ENCODE results near the gene NLGN4X. TPM values are rescaled to one million over a fixed set of nuclear protein-coding genes. Genes with fewer than 3 reads are reported as not detected.

NLGN4X gene
- total RNA-seq, 1 experiment from 2014 or later: 183 TPM

- no peak overlapping the region for H3K9ac ChIP-seq (ENCODE audit: low read length)
These were observed 330.2 kb downstream of the NLGN4X start for GRCh38 chrX:5898463-5898862.

GRCh38 chrX:5891378-5891777 is 337.3 kb downstream of the NLGN4X start:
- H3K4me1 ChIP-seq (ENCODE audit: low read length): peaks cover 14% of the 10 kb centered on the region
- H3K4me2 ChIP-seq (ENCODE audit: low read depth, low read length, poor library complexity, severe bottlenecking): no peak overlapping the region
- H3K36me3 ChIP-seq (ENCODE audit: insufficient read depth, low read length): peaks cover 67% of the 10 kb centered on the region
- H3K27ac ChIP-seq (ENCODE audit: low read length): no peak overlapping the region
- no peak overlapping the region for H2AFZ ChIP-seq (ENCODE audit: low read length)
- H3K79me2 ChIP-seq (ENCODE audit: low read length): peaks cover 8% of the 10 kb centered on the region
- no peaks in the 10 kb centered on the region for H3K9me2 ChIP-seq (replicated peaks; ENCODE audit: insufficient read depth, low read length)
- peaks cover 69% of the 10 kb centered on the region for H4K20me1 ChIP-seq (ENCODE audit: insufficient read depth, low read depth, low read length)
- no peaks in the 10 kb centered on the region for H3K27me3 ChIP-seq (ENCODE audit: low read length)
- DNase-seq: no peak
- H3K4me3 ChIP-seq (ENCODE audit: low read length): no peak overlapping the region
- H3K9ac ChIP-seq (ENCODE audit: low read length): no peak overlapping the region
- no peaks in the 10 kb centered on the region for H3K9me3 ChIP-seq (ENCODE audit: low read length)

More at GRCh38 chrX:5898463-5898862, 330.2 kb downstream of the NLGN4X start:
- Histone ChIP-seq H3K9me3 (ENCODE audit: low read length) (no peaks in the 10 kb centered on the region), H3K4me3 (ENCODE audit: low read length) (no peak overlapping the region), H3K27me3 (ENCODE audit: low read length) (no peaks in the 10 kb centered on the region), H3K79me2 (ENCODE audit: low read length) (peaks cover 13% of the 10 kb centered on the region), H4K20me1 (ENCODE audit: insufficient read depth, low read depth, low read length) (peaks cover 59% of the 10 kb centered on the region), H2AFZ (ENCODE audit: low read length) (no peak overlapping the region), H3K9me2 (replicated peaks; ENCODE audit: insufficient read depth, low read length) (no peaks in the 10 kb centered on the region), H3K27ac (ENCODE audit: low read length) (no peak overlapping the region), H3K4me2 (ENCODE audit: low read depth, low read length, poor library complexity, severe bottlenecking) (no peak overlapping the region), H3K36me3 (ENCODE audit: insufficient read depth, low read length) (peaks cover 51% of the 10 kb centered on the region), H3K4me1 (ENCODE audit: low read length) (no peaks in the 10 kb centered on the region)
- DNase-seq: no peak

GRCh38 chrX:5876984-5877596 is 351.6 kb downstream of the NLGN4X start:
- H4K20me1 ChIP-seq (ENCODE audit: insufficient read depth, low read depth, low read length): peaks cover 19% of the 10 kb centered on the region
- H3K4me3 ChIP-seq (ENCODE audit: low read length): no peak overlapping the region
- no peaks in the 10 kb centered on the region for H3K9me2 ChIP-seq (replicated peaks; ENCODE audit: insufficient read depth, low read length)
- no peaks in the 10 kb centered on the region for H3K4me1 ChIP-seq (ENCODE audit: low read length)
- H3K9ac ChIP-seq (ENCODE audit: low read length): no peak overlapping the region
- no peak overlapping the region for H3K27ac ChIP-seq (ENCODE audit: low read length)
- no peak overlapping the region for H2AFZ ChIP-seq (ENCODE audit: low read length)
- H3K79me2 ChIP-seq (ENCODE audit: low read length): no peaks in the 10 kb centered on the region
- H3K27me3 ChIP-seq (ENCODE audit: low read length): no peaks in the 10 kb centered on the region
- no peaks in the 10 kb centered on the region for H3K36me3 ChIP-seq (ENCODE audit: insufficient read depth, low read length)
- no peak overlapping the region for H3K4me2 ChIP-seq (ENCODE audit: low read depth, low read length, poor library complexity, severe bottlenecking)
- no peaks in the 10 kb centered on the region for H3K9me3 ChIP-seq (ENCODE audit: low read length)
- DNase-seq: peak; percentile 74

GRCh38 chrX:5870238-5870637 is 358.4 kb downstream of the NLGN4X start:
- no peak overlapping the region for H3K27ac ChIP-seq (ENCODE audit: low read length)
- H3K4me3 ChIP-seq (ENCODE audit: low read length): no peak overlapping the region
- H3K9ac ChIP-seq (ENCODE audit: low read length): no peak overlapping the region
- H3K4me2 ChIP-seq (ENCODE audit: low read depth, low read length, poor library complexity, severe bottlenecking): no peak overlapping the region
- H3K36me3 ChIP-seq (ENCODE audit: insufficient read depth, low read length): no peaks in the 10 kb centered on the region
- no peaks in the 10 kb centered on the region for H3K9me2 ChIP-seq (replicated peaks; ENCODE audit: insufficient read depth, low read length)
- no peaks in the 10 kb centered on the region for H3K4me1 ChIP-seq (ENCODE audit: low read length)
- no peak for DNase-seq
- H3K9me3 ChIP-seq (ENCODE audit: low read length): no peaks in the 10 kb centered on the region
- H3K79me2 ChIP-seq (ENCODE audit: low read length): no peaks in the 10 kb centered on the region
- H3K27me3 ChIP-seq (ENCODE audit: low read length): no peaks in the 10 kb centered on the region; the same call in 1 of the 2 replicates
- no peak overlapping the region for H2AFZ ChIP-seq (ENCODE audit: low read length)
- H4K20me1 ChIP-seq (ENCODE audit: insufficient read depth, low read depth, low read length): peaks cover 10% of the 10 kb centered on the region; the same call in 1 of the 2 replicates

GRCh38 chrX:5869786-5870185 is 358.9 kb downstream of the NLGN4X start:
- DNase-seq: no peak
- no peak overlapping the region for H2AFZ ChIP-seq (ENCODE audit: low read length)
- H3K9me2 ChIP-seq (replicated peaks; ENCODE audit: insufficient read depth, low read length): no peaks in the 10 kb centered on the region

GRCh38 chrX:5867778-5868177 is 360.9 kb downstream of the NLGN4X start:
- H3K9ac ChIP-seq (ENCODE audit: low read length): no peak overlapping the region
- no peaks in the 10 kb centered on the region for H3K79me2 ChIP-seq (ENCODE audit: low read length)
- H3K4me2 ChIP-seq (ENCODE audit: low read depth, low read length, poor library complexity, severe bottlenecking): no peak overlapping the region
- H3K4me3 ChIP-seq (ENCODE audit: low read length): no peak overlapping the region
- no peaks in the 10 kb centered on the region for H3K4me1 ChIP-seq (ENCODE audit: low read length)
- no peaks in the 10 kb centered on the region for H3K9me3 ChIP-seq (ENCODE audit: low read length)
- no peak overlapping the region for H3K27ac ChIP-seq (ENCODE audit: low read length)
- no peak overlapping the region for H2AFZ ChIP-seq (ENCODE audit: low read length)
- no peaks in the 10 kb centered on the region for H4K20me1 ChIP-seq (ENCODE audit: insufficient read depth, low read depth, low read length)
- no peaks in the 10 kb centered on the region; the same call in 1 of the 2 replicates for H3K27me3 ChIP-seq (ENCODE audit: low read length)
- H3K9me2 ChIP-seq (replicated peaks; ENCODE audit: insufficient read depth, low read length): no peaks in the 10 kb centered on the region
- no peaks in the 10 kb centered on the region for H3K36me3 ChIP-seq (ENCODE audit: insufficient read depth, low read length)
- DNase-seq: no peak

More at GRCh38 chrX:5869786-5870185, 358.9 kb downstream of the NLGN4X start:
- H3K4me2 ChIP-seq (ENCODE audit: low read depth, low read length, poor library complexity, severe bottlenecking): no peak overlapping the region
- H3K9ac ChIP-seq (ENCODE audit: low read length): no peak overlapping the region
- no peak overlapping the region for H3K27ac ChIP-seq (ENCODE audit: low read length)
- no peak overlapping the region for H3K4me3 ChIP-seq (ENCODE audit: low read length)
- peaks cover 10% of the 10 kb centered on the region; the same call in 1 of the 2 replicates for H4K20me1 ChIP-seq (ENCODE audit: insufficient read depth, low read depth, low read length)
- no peaks in the 10 kb centered on the region; the same call in 1 of the 2 replicates for H3K27me3 ChIP-seq (ENCODE audit: low read length)
- no peaks in the 10 kb centered on the region for H3K9me3 ChIP-seq (ENCODE audit: low read length)
- no peaks in the 10 kb centered on the region for H3K4me1 ChIP-seq (ENCODE audit: low read length)
- no peaks in the 10 kb centered on the region for H3K36me3 ChIP-seq (ENCODE audit: insufficient read depth, low read length)
- no peaks in the 10 kb centered on the region for H3K79me2 ChIP-seq (ENCODE audit: low read length)

- H2AFZ ChIP-seq (ENCODE audit: low read length): no peak overlapping the region
- H3K4me2 ChIP-seq (ENCODE audit: low read depth, low read length, poor library complexity, severe bottlenecking): peak overlapping the region; percentile 48
- no peaks in the 10 kb centered on the region; the same call in 1 of the 2 replicates for H3K27me3 ChIP-seq (ENCODE audit: low read length)
- peak; percentile 60 for DNase-seq
- peaks cover 13% of the 10 kb centered on the region for H3K4me1 ChIP-seq (ENCODE audit: low read length)
- no peaks in the 10 kb centered on the region for H3K79me2 ChIP-seq (ENCODE audit: low read length)
- peak overlapping the region; percentile 28; the same call in 1 of the 2 replicates for H3K4me3 ChIP-seq (ENCODE audit: low read length)
- peaks cover 3% of the 10 kb centered on the region; the same call in 1 of the 2 replicates for H4K20me1 ChIP-seq (ENCODE audit: insufficient read depth, low read depth, low read length)
- no peak overlapping the region for H3K9ac ChIP-seq (ENCODE audit: low read length)
- no peaks in the 10 kb centered on the region for H3K36me3 ChIP-seq (ENCODE audit: insufficient read depth, low read length)
- no peak overlapping the region for H3K27ac ChIP-seq (ENCODE audit: low read length)
- no peaks in the 10 kb centered on the region for H3K9me3 ChIP-seq (ENCODE audit: low read length)
- H3K9me2 ChIP-seq (replicated peaks; ENCODE audit: insufficient read depth, low read length): no peaks in the 10 kb centered on the region
These were observed 371.4 kb downstream of the NLGN4X start for GRCh38 chrX:5857232-5857631.

- Histone ChIP-seq H3K27ac (ENCODE audit: low read length) (no peak overlapping the region), H3K4me3 (ENCODE audit: low read length) (no peak overlapping the region), H3K27me3 (ENCODE audit: low read length) (no peaks in the 10 kb centered on the region), H3K36me3 (ENCODE audit: insufficient read depth, low read length) (no peaks in the 10 kb centered on the region), H3K9me2 (replicated peaks; ENCODE audit: insufficient read depth, low read length) (no peaks in the 10 kb centered on the region), H3K4me2 (ENCODE audit: low read depth, low read length, poor library complexity, severe bottlenecking) (no peak overlapping the region), H3K9ac (ENCODE audit: low read length) (no peak overlapping the region), H3K79me2 (ENCODE audit: low read length) (no peaks in the 10 kb centered on the region), H4K20me1 (ENCODE audit: insufficient read depth, low read depth, low read length) (peaks cover 3% of the 10 kb centered on the region; the same call in 1 of the 2 replicates), H3K4me1 (ENCODE audit: low read length) (peaks cover 13% of the 10 kb centered on the region), H2AFZ (ENCODE audit: low read length) (no peak overlapping the region), H3K9me3 (ENCODE audit: low read length) (no peaks in the 10 kb centered on the region)
- no peak for DNase-seq
These were observed 375.7 kb downstream of the NLGN4X start for GRCh38 chrX:5852941-5853340.

Data from Karpas-422 (cell line).